ENCODE measurements around the gene DDX39B. TPM values are rescaled to one million over a fixed set of nuclear protein-coding genes. Genes with fewer than 3 reads are reported as not detected.
"Not testable (repeated sequence)": the region's sequence is repeated elsewhere in the genome, so short reads cannot be mapped to it uniquely, and the experiment has no call there.

Gene DDX39B
- total RNA-seq, 4 donors from 2014 or later: 107 to 198 (median 144) TPM

GRCh38 chr6:31493875-31494694 lies 47.7 kb downstream of the DDX39B start:
- in situ Hi-C loops (cut with MboI; ENCODE audit: low sequenced_read_pairs in 4 of 4) (loop anchor here in 1 of 4 donors (5.0 kb wide), 1 partner anchor 43 kb away; no protein-coding TSS in a partner anchor), intact Hi-C loops (cut with DNase I; ENCODE audit: low total_unique reads) (loop anchor here (5.0 kb wide), 1 partner anchor 103 kb away; no protein-coding TSS in a partner anchor)
- ATAC-seq (peak; percentile 71 to 75), DNase-seq (peak; percentile 50 to 59)
- no peak for TF ChIP-seq POLR2A (IDR thresholded peaks at IDR 0.05)
- TF ChIP-seq CTCF (IDR thresholded peaks at IDR 0.05 in 4 of 5, conservative IDR thresholded peaks at IDR 0.05 in 1 of 5): peak; percentile 50 to 75 (median 60)
- H3K36me3 ChIP-seq: no peaks in the 10 kb centered on the region
- peak overlapping the region; percentile 48 to 64 (median 56) for H3K4me3 ChIP-seq
- no peaks in the 10 kb centered on the region for H3K9me3 ChIP-seq
- peaks cover 10 to 41% (median 35%) of the 10 kb centered on the region in 3 donors for H3K27me3 ChIP-seq
- peak overlapping the region; percentile 44 to 60 (median 58) for H3K27ac ChIP-seq
- peaks cover 0 to 16% of the 10 kb centered on the region in 2 donors for H3K4me1 ChIP-seq

DNA sequence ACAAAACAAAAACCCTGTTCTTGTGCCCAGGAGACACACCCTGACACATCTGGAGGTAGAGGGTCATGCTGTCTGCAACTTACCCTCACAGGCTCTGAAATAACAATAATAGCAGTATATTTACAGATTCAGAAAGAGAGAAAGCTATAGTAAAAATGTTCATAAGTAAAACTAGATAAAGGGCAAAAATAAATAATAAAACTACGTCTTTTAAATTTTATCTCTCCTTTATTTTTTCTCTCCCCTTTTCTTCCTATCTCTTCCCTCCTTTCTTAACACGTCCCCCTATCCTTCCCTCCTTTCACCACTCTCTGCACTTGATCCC lies 48.3 kb downstream of the DDX39B start:
- H3K4me3 ChIP-seq: peak overlapping the region in 3 of 4 donors; percentile 49 to 64 (median 64)
- in situ Hi-C loops (cut with MboI; ENCODE audit: low sequenced_read_pairs in 4 of 4): loop anchor here in 1 of 4 donors (5.0 kb wide), 1 partner anchor 44 kb away; no protein-coding TSS in a partner anchor
- DNase-seq, H3K36me3 ChIP-seq, H3K9me3 ChIP-seq, ATAC-seq: not testable (repeated sequence)
- H3K4me1 ChIP-seq: peaks cover 0 to 16% of the 10 kb centered on the region in 2 donors
- H3K27me3 ChIP-seq: peaks cover 6 to 36% (median 31%) of the 10 kb centered on the region in 3 donors
- H3K27ac ChIP-seq: peak overlapping the region in 2 of 4 donors; percentile 56 to 60
- intact Hi-C loops (cut with DNase I; ENCODE audit: low total_unique reads): loop anchor here (5.0 kb wide), 1 partner anchor 104 kb away; no protein-coding TSS in a partner anchor

DNA sequence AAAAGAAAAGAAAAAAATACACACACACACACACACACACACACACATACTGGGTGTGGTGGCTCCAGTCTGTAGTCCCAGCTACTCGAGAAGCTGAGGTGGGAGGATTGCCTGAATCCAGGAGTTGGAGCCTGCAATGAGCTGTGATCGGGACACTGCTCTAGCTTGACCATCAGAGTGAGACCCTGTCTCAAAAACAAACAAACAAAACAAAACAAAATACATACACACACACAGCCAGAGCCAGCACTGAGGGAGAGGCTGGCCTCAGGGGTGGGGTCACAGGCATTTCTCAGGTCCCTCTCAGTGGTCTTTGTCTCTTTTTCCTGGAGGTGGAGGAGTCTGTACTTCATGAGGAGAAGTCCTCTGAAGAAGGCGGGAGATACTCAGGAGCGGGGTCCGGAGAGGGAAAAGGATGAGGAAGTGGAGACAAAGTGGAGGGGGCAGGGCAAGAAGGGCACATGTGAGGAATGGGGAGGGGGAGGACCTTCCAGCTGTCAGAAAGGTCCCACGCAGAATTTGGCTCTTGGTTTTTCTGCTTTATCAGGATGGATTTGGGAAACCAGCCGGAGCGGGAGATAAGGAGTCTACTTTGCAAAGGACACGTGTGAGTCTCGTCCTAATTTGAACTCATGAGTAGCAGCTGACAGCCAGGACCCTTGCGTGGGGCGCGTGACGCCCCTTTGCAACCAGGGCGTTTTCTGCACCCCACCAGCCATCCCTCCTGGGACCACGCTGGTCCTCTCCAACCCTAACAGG lies 51.5 kb downstream of the DDX39B start:
- Histone ChIP-seq H3K27me3 (peaks cover 6 to 24% (median 19%) of the 10 kb centered on the region in 3 donors), H3K4me1 (peaks cover 0 to 13% of the 10 kb centered on the region in 2 donors), H3K9me3 (no peaks in the 10 kb centered on the region), H3K27ac (no peak overlapping the region), H3K36me3 (no peaks in the 10 kb centered on the region), H3K4me3 (no peak overlapping the region)
- intact Hi-C loops (cut with DNase I; ENCODE audit: low total_unique reads) (loop anchor here (5.0 kb wide), 1 partner anchor 107 kb away; no protein-coding TSS in a partner anchor), in situ Hi-C loops (cut with MboI; ENCODE audit: low sequenced_read_pairs in 4 of 4) (loop anchor here in 1 of 4 donors (5.0 kb wide), 1 partner anchor 47 kb away; no protein-coding TSS in a partner anchor)
- no peak for ATAC-seq
- DNase-seq: no peak
- TF ChIP-seq CTCF (IDR thresholded peaks at IDR 0.05 in 4 of 5, conservative IDR thresholded peaks at IDR 0.05 in 1 of 5) (no peak), POLR2A (IDR thresholded peaks at IDR 0.05) (no peak)

GRCh38 chr6:31489086-31489485 lies 52.7 kb downstream of the DDX39B start:
- H3K9me3 ChIP-seq: no peaks in the 10 kb centered on the region
- in situ Hi-C loops (cut with MboI; ENCODE audit: low sequenced_read_pairs in 4 of 4) (no loop called here), intact Hi-C loops (cut with DNase I; ENCODE audit: low total_unique reads) (no loop called here)
- H3K36me3 ChIP-seq: no peaks in the 10 kb centered on the region
- H3K27me3 ChIP-seq: peaks cover 6 to 14% (median 14%) of the 10 kb centered on the region in 3 donors
- H3K27ac ChIP-seq: no peak overlapping the region
- no peak for TF ChIP-seq POLR2A (IDR thresholded peaks at IDR 0.05)
- no peak for TF ChIP-seq CTCF (IDR thresholded peaks at IDR 0.05 in 4 of 5, conservative IDR thresholded peaks at IDR 0.05 in 1 of 5)
- ATAC-seq (no peak), DNase-seq (no peak)
- H3K4me3 ChIP-seq: no peak overlapping the region
- peaks cover 0 to 8% of the 10 kb centered on the region in 2 donors for H3K4me1 ChIP-seq

- H3K4me3 ChIP-seq; DNase-seq; ATAC-seq; H3K27me3 ChIP-seq; intact Hi-C loops (cut with DNase I; ENCODE audit: low total_unique reads); H3K27ac ChIP-seq; H3K36me3 ChIP-seq; H3K9me3 ChIP-seq; in situ Hi-C loops (cut with MboI; ENCODE audit: low sequenced_read_pairs in 4 of 4); H3K4me1 ChIP-seq: not testable (repeated sequence)
Measured at GRCh38 chr6:31487674-31488073, 54.1 kb downstream of the DDX39B start.

DNA sequence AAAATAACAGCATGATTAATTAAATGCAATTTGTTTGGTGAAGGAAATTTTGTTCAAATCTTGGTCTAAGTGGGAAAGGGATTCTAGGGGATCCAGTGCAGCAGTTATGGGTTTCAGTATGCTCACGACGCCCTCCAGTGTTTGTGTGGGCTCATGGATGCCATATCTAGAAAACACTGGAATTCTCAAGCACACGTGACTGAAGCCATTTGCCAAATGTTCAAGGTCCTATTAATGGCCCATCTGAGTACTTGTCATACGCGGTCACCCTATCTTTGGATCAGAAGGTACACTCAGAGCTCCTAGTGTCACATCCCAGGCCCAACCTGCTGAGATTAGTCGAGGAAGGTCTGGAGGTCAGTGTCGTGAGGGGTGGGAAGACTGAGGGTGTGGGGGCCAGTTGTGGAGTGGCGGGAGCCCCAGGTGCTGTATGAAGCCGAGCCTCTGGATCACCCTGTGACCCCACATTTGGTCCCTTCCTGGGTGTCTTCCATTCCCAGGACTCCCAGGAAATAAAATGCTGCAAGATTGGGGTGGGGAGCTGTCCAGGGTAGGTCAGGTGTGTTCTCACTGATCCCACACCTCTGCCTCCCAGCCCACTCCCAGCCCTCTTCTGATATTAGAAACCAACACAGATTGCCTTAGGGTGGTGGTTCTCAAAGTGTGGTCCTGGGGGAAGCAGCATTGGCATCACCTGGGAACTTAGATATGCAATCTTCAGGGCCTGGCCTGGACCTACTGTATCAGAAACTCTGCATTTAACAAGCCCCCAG lies 55.6 kb downstream of the DDX39B start:
- peak in 1 of 2 donors; percentile 60 for ATAC-seq
- not testable (repeated sequence) for H3K27ac ChIP-seq, H3K9me3 ChIP-seq

More for the DNA sequence above, 55.6 kb downstream of the DDX39B start:
- H3K4me3 ChIP-seq; intact Hi-C loops (cut with DNase I; ENCODE audit: low total_unique reads); DNase-seq; H3K36me3 ChIP-seq; H3K27me3 ChIP-seq; H3K4me1 ChIP-seq; in situ Hi-C loops (cut with MboI; ENCODE audit: low sequenced_read_pairs in 4 of 4): not testable (repeated sequence)

Data from gastrocnemius medialis (tissue), 4 donors.